CD4-positive, alpha-beta T cell treated with Interferon gamma for 1 hour (primary cell): ENCODE data around the gene TRIM7.
A peak's percentile ranks its signal among the peaks of the same experiment; 100 is the strongest.

Experiments used
- DNase-seq: peaks from one replicate; pipeline ENCODE4 v3.0.0-alpha.2; 2020

The TRIM7 gene

DNA sequence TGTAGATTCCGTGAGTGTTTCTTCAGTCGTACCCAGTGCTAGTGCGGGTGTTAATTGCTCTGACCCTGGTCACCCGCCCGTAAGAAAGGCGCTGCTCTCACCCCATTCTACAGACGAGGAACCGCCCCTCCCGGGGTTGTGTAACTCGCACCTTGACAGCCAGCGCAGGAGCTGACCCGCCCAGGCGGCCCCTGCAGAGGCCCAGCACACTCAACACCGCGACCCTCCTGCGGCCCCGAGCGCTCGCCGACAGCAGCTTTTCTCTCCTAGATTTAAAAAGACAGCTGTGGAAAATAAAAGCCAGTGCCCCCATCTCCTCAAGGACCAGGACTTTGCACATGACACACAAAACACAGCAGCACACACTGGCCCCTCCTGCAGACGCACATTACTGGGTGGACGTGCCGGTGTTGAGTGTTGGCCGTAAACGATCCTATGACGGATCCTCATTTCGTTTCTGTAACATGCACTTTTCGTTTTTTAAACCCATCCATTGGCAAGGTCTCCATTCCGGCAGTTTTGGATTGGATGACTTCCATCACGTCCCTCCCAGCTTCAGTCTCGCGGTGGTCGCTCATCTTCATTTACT lies 34.7 kb downstream of the TRIM7 start:
- DNase-seq, result no peak

DNA sequence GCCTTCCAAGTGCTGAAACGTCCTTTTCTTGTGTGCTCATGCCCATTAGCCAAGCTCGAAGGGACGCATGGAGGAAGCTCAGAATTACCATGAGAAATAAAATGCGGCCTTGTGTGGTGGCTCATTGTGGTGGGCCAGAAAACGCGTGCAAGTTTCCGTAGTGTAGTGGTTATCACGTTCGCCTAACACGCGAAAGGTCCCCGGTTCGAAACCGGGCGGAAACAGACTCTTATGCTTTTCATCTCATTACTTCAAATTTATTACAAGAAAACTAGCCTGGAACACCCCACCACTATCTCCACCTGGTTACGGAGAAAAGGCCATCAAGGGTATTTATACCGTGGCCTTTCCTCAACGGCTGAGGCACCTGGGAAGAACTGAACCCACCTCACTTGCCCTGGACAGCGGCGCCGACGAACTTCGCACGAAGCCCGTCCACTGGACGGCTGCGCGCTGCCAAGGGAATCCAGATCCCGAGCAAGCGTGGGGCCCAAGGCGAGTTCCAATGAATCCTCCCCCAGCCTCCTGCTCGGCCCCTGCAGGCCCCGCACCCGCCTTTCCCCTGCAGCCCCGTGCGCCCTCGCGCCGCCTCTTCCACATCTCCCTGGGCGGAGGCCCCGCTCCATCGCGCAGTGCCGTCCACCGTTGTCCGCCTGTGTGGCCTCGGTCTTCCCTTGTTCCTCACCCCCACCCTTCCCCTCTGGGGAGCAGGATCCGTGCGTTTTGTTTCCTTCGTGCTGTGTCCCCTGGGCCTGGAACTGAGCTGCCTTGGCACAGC lies 35.3 kb downstream of the TRIM7 start:
- DNase-seq, result peak; percentile 69

DNA sequence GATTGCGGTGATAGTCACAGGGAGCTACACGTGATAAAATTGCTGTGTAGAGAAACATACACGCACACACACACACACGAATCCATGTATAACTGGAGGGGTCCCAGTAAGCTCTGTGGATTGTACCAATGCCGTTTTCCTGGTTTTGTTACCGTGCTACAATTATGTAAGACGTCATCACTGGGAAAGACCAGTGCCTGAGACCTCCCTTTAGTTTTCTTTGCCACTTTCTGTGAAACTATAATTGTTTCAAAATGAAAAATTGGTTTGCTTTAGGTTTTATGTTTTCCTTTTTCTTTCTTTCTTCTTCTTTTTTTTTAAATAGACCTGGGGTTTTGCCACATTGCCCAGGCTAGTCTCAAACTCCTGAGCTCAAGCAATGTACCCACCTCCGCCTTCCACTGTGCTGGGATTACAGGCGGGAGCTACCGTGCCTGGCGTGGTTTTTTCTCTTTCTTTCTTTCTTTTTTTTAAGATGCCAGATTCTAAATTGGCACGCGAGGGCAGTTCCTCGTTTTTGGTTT lies 36.3 kb downstream of the TRIM7 start:
- no peak for DNase-seq

DNA sequence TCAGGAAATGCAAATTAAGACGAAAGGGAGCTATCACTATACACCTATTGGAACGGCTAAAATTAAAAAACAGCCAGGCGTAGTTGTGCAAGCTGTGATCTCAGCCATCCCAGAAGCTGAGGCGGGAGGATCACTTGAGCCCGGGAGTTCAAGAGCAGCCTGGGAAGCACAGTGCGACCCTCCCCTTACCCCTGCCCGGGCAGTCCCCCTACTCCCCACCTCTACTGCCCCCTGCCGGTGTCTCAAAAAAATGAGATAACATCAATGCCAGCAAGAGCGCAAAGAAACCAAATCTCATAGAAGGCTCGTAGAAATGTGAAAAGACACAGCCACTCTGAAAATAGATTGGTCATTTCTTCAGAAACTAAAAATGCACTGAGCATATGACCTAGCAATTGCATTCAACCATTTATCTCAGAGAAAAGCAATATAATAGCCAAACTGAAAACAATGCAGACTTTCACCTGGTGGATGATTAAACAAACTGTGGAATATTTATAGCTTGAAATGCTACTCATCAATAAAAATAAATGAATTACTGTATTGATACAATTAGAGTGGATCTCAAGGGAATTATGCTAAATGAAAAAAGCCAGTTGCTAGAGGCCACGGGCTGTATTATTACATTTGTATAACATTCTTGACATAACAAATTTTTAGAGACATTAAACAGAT lies 37.0 kb downstream of the TRIM7 start:
- DNase-seq, result no peak

DNA sequence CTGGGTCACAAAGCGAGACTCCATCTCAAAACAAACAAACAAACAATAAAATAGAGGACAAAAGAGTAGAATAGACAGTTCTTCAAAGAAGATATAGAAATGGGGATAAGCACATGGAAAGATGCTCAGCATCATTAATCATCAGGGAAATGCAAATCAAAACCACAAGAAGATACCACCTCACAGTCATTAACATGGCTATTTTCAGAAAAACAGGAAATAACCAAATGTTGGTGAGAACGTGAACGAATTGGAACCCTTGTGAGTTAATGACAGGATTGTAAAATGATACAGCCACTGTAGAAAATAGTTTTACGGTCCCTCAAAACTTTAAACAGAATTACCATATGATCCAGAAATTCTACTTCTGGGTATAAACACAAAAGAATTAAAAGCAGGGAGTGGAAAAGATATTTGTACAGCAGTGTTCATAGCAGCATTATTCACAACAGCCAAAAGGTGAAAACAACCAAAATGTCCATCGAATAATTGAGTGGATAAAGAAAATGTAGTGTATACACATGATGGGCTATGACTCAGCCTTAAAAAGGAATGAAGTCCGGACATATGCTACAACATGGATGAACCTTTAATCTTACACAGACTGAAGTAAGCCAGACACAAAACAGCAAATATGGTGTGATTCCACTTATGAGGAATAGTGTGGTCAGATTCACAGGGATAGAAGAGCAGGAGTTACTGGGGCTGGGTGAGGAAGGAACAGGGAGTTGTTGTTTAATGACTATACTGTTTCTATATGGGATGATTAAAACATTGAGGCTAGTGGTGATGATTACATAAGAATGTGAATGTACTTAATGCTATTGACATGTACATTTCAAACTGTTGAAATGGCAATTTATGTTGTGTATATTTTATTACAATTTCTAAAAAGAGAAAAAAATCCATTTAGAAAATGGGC lies 37.9 kb downstream of the TRIM7 start:
- DNase-seq, result no peak

DNA sequence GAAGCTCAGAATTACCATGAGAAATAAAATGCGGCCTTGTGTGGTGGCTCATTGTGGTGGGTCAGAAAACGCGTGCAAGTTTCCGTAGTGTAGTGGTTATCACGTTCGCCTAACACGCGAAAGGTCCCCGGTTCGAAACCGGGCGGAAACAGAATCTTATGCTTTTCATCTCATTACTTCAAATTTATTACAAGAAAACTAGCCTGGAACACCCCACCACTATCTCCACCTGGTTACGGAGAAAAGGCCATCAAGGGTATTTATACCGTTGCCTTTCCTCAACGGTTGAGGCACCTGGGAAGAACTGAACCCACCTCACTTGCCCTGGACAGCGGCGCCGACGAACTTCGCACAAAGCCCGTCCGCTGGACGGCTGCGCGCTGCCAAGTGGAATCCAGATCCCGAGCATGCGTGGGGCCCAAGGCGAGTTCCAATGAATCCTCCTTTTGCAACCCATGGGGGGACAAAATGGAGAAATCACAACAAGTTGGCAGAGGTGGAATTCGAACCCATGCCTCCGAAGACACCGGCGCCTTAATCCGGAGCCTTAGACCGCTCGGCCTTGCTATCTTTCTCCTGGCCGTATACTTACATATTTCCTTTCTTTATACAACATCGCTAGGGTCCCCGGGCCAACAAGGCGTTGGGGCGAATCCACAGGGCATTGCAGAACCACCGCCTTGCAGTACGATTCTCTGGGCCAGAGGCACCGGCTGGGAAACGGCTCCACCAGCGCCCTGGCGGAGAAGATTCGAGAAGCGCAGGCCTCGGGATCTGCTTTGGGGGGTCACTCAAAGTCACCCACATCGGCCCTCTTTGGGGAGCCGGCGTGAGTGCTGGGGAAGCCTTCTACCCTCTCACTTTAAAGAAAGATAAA lies 40.7 kb downstream of the TRIM7 start:
- no peak for DNase-seq

DNA sequence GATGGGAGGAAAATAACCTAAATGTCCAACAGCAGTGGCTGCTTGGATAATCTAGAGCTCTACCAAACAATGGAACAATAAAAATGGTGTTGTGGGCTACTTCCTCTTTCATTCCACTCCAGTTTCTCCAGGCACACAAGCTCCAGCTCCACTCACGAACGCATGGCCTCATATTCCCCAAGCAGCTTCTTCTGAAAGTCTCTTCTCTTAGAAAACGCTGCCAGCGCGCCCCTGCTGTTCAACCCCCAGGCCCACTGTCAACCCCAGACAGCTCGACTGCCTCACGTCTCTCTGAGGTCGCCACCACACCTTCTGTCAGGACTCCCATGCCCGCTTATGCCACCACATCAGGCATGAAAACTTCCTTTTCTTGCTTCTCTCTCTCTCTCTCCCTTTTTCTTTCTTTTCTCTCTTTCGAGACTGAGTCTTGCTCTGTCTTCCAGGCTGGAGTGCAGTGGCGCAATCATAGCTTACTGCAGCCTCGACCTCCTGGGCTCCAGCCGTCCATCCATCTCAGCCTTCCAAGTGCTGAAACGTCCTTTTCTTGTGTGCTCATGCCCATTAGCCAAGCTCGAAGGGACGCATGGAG lies 41.4 kb downstream of the TRIM7 start:
- no peak for DNase-seq

DNA sequence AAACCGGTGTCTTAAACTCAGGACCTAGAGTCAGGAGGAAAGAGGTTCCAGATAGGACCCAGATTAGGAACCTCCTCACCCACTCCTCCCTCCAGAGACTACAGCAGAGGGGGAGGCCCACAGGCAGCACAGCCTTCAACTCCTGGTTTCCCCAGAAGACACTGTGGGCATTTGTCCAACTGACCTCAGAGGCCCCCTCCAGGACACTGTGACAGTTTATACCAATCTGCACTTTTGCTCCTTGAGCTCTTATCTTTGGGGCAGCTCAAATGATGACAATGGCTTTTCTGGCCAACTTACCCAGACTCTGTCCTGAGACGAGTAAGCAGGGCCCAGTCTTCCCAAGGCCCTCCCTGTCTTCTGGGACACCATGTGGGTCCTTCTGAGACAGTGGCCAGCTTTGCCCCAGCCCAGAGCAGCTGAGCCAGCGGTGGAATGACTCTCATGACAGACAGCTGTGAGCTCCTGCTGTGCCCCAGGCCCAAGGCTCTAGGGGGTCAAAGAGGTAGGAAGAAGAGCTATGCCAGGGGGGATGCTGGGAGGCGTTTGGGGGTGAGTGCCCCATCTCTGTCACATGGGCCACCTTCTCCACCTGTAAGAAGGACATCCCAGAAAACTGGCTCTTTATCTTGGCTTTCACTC lies 43.3 kb downstream of the TRIM7 start:
- DNase-seq, result no peak

DNA sequence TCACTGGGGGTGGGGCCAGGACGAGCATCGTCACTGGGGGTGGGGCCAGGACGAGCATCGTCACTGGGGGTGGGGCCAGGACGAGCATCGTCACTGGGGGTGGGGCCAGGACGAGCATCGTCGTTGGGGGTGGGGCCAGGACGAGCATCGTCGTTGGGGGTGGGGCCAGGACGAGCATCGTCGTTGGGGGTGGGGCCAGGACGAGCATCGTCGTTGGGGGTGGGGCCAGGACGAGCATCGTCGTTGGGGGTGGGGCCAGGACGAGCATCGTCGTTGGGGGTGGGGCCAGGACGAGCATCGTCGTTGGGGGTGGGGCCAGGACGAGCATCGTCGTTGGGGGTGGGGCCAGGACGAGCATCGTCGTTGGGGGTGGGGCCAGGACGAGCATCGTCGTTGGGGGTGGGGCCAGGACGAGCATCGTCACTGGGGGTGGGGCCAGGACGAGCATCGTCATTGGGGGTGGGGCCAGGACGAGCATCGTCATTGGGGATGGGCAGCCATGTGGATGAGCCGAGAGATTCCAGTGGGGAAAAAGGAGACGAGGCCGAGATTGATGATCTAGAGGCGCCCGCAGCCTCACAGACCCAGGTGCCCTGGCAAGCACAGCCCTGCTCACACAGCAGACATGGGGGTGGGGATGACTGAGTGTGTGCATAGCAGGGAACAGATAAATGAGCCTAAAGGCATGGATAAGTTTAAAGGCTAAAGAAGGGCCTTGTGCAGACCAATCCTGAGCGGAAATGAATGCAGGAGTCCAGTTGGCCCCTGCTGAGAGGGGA lies 44.1 kb downstream of the TRIM7 start:
- DNase-seq, result peak; percentile 65

DNA sequence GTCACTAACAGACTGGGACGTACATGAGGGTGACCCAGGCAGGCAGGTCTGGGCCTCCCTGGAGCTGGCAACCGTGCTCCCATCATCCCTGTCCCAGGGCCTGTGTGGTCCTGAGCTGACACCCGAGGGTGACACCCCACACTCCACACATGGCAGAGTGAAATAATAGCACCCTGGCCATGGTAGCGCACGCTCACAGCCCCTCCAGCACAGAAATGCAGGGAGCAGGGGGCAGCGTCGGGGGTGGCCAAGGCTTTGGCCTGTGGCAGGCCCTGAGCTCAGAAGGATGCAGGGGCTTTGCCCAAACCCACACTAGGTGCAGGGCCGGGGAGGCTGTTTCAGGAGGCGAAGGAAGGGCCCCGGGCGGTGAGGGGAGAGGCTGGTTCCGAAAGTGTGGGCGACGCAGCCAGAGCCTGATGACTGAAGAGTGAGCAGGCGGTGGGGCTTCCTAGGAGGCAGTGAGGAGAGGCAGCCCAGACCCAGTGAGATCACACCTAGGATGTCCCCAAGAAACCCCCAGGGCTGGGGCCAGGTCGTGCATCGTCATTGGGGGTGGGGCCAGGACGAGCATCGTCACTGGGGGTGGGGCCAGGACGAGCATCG lies 44.7 kb downstream of the TRIM7 start:
- peak; percentile 88 for DNase-seq

DNA sequence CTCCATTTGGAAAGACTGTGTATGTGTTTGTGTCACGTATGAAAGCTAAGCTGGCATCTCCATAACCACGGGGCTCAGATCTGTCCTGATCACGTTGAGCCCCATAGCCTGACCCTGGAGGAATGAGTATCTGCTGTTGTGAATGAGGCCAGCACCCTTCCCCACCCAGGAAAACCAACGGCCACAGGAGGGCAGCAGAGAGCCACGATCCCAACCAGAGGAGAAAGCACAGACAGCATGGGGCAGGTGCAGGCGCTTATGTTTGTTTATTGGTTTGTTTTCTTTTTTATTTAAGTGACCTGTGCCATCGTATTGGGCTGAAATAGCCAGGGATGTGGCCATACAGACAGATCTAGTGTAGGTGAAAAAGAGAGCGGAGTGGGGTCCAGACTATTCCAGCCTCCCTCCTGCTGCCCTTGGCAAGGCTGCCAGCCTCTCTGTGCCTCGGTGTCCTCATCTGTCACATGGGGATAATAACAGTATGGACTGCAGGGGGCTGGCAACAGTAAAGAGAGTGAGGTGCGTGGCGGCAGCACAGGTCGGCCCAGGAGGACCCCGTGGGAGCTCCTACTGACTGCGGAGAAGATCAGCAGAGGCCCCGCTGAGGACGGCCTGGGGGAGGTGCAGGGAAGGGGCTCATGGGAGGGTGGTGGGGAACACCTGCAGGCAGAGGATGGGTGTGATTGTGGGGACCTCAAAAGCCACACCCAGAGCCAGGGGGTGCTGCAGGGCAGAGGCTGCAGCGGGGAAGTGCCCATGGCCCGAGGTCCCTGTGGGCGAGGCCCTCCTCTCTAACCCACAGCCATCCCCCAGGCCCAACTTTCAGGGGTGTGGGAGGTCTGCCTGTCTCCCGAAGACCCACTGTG lies 45.5 kb downstream of the TRIM7 start:
- peak; percentile 84 for DNase-seq

DNA sequence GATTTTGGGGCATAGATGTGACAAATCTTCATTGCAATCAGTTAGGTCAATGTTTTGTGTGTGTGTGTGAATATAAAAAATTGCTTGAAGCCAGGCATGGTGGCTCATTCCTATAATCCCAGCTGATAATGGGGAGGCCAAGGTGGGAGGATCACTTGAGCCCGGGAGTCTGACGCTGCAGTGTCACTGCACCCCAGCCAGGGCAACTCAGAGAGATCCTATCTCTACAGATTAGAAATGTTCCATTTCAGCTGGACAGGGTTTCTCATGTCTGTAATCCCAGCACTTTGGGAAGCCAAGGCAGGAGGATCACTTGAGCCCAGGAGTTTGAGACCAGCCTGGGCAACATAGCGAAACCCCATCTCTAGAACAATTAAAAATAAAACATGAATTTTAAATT lies 46.1 kb downstream of the TRIM7 start:
- no peak for DNase-seq

DNA sequence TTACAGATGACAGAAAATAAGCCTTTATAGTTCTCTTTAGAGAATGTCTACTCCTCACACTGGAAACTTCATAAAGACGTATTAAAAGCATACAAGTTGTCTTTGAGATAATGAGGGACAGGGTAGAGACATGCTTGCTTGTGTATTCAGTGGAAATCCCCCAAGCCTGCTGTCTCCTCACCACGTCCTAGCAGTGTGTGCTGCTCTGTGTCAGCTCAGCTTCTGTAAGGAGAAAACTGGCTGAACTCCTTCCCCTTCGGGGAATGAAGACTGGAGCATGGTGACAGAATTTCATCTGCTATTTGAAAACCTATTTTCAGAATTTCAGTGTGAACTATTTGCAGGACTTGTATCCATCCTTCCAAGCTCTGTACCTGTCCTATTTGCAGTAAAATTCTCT lies 48.2 kb downstream of the TRIM7 start:
- DNase-seq, result no peak

DNA sequence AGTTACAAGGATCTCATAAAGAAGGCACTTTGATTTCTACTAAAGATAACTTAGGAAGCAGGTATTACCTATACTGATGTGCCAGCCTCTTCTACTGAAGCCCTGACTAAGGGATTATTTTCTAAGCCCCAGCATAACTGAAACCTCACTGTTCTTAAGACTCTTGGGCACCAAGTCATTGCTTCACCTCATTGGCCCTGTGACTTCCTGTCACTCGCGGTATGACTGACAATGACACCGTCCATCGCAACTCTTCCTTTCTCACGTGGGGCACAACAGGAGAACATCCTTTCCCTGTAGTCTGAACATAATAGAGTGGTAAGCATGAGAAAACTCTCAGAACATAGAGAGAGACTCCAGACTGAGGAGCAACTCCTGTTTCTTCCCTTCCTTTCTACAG lies 51.2 kb downstream of the TRIM7 start:
- DNase-seq, result no peak

DNA sequence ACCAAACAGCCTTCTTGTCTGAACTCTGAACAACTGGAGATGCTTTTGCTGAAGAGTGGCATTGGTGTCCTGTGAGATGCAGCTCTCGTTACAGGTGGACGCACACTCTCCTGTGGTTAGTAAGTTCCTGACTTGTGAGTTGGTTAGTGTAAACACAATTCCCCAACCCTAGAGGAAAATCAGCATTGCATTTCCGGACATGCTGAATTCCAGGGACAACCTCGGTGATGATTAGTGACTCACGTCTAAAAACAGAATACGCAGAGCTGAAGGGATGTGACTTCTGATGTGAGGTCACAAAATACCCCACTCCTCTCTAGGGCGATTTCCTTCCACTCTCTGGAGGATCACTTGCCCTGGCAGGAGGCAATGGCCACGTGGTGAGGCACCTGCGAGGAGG lies 52.6 kb downstream of the TRIM7 start:
- DNase-seq, result no peak

DNA sequence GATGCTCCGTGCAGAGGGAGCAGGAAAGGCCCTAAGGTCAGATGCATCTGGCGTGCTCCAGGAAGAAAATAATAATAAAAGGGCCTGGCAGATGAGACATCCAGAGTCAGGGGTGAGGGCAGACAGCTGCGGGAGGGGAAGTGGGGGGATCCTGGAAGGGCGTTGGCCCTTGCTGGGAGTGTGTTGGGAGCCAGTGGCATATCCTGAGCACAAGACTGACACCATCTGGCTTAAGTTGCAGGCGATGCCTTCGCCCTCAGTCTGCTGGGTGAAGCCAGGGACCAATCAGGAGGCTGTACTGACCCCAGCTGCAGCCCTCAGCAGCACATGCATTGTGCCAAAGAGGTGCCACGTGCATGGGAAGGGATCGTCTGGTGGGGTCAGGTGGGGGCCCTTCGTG lies 53.9 kb downstream of the TRIM7 start:
- DNase-seq, result no peak

DNA sequence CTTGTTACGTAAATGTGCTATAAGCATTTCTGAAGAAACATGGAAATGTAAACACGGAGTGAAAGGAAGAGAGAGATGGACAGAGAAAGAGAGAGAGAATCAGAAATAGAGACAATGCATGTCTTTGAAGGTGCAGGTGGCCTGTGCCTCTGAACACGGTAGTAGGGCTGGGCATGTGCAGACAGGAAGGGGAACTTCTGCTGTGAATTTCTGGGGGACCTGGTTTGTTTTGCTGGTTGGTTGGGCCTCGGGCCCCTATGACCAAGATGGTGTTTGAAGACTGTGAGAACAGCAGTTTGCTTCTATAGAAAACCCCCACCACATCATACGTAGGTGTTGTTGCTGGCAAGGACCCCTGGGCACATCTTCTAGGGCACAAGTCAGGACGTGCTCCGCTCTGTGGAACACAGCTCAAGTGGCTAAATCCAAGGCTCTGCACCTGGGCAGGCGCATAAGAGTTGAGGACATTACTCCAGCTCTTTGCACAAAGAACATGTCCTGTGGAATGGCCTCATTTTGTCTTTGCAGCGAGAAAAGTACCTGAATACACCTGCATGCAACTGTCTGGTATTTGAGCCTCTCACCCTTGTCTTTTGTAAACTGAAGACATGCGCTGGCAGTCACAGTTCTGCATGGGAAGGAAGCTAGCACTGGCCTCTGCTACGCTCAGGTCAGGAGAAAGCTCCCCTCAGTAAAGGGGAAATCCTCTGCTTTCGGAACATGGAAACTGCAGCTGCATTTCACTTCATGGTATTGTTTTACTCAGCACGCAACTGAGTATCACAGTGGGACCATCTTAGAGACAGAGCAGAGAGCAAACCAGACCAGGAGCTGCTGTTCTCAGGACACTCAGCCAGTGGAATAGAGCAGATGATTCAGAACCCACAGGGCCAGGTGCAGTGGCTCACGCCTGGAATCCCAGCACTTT lies 54.9 kb downstream of the TRIM7 start:
- no peak for DNase-seq

DNA sequence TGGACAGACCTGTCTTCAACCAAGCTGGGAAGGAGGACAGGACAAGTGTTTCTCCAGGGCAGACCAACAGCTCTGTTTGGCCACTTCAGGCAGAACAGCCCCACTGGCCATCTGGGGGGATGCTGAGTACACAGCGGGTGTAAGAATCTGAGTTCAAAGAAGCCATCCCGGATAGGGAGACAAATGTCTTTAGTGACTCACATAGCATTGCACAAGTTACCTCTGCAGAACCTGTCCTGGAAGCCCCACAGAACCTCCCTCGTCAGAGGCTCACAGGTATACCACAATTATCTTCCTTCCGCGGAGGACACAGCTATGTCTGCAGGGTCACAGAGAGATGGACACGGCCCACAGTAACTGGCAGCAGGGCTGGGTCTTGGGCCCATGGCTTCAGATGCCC lies 55.6 kb downstream of the TRIM7 start:
- DNase-seq, result no peak
